Measurements from ENCODE around the gene SLC31A1.
A peak's percentile ranks its signal among the peaks of the same experiment; 100 is the strongest.

Gene SLC31A1

GRCh38 chr9:113210815-113211214 is 10.5 kb upstream of the SLC31A1 start:
- no peak for TF ChIP-seq EZH2phosphoT487 (IDR thresholded peaks at IDR 0.05; ENCODE audit: low read depth)
- TF ChIP-seq CTCF (IDR thresholded peaks at IDR 0.05; ENCODE audit: low read depth, low read length) = no peak
- Histone ChIP-seq H3K27me3 (ENCODE audit: low read depth, low read length) (no peaks in the 10 kb centered on the region), H3K36me3 (replicated peaks; ENCODE audit: low read depth, low read length) (peaks cover 45% of the 10 kb centered on the region), H3K4me3 (ENCODE audit: low read length) (no peak overlapping the region), H3K9ac (ENCODE audit: low read length) (no peak overlapping the region), H3K4me1 (ENCODE audit: low read length) (peaks cover 12% of the 10 kb centered on the region), H2AFZ (ENCODE audit: low read depth, low read length) (no peak overlapping the region), H3K4me2 (ENCODE audit: low read length) (no peak overlapping the region), H3K79me2 (ENCODE audit: low read length) (peaks cover 18% of the 10 kb centered on the region), H3K27ac (ENCODE audit: low read length) (no peak overlapping the region), H3K9me3 (ENCODE audit: insufficient read depth, low read length) (no peaks in the 10 kb centered on the region), H4K20me1 (ENCODE audit: insufficient read depth, low read length) (peaks cover 22% of the 10 kb centered on the region)

GRCh38 chr9:113215132-113215531 is 6.2 kb upstream of the SLC31A1 start:
- Histone ChIP-seq H3K4me3 (ENCODE audit: low read length) (no peak overlapping the region), H3K27ac (ENCODE audit: low read length) (no peak overlapping the region), H3K36me3 (replicated peaks; ENCODE audit: low read depth, low read length) (peaks cover 43% of the 10 kb centered on the region), H3K27me3 (ENCODE audit: low read depth, low read length) (no peaks in the 10 kb centered on the region), H3K4me1 (ENCODE audit: low read length) (peaks cover 16% of the 10 kb centered on the region), H3K4me2 (ENCODE audit: low read length) (no peak overlapping the region), H3K9ac (ENCODE audit: low read length) (no peak overlapping the region), H2AFZ (ENCODE audit: low read depth, low read length) (no peak overlapping the region), H3K79me2 (ENCODE audit: low read length) (peaks cover 49% of the 10 kb centered on the region), H3K9me3 (ENCODE audit: insufficient read depth, low read length) (no peaks in the 10 kb centered on the region), H4K20me1 (ENCODE audit: insufficient read depth, low read length) (peaks cover 41% of the 10 kb centered on the region)
- TF ChIP-seq EZH2phosphoT487 (IDR thresholded peaks at IDR 0.05; ENCODE audit: low read depth) (no peak), CTCF (IDR thresholded peaks at IDR 0.05; ENCODE audit: low read depth, low read length) (no peak)

- Histone ChIP-seq H3K4me2 (ENCODE audit: low read length) (no peak overlapping the region), H3K4me1 (ENCODE audit: low read length) (peaks cover 19% of the 10 kb centered on the region), H3K27me3 (ENCODE audit: low read depth, low read length) (no peaks in the 10 kb centered on the region), H2AFZ (ENCODE audit: low read depth, low read length) (no peak overlapping the region), H3K4me3 (ENCODE audit: low read length) (no peak overlapping the region), H3K27ac (ENCODE audit: low read length) (no peak overlapping the region), H3K79me2 (ENCODE audit: low read length) (peaks cover 58% of the 10 kb centered on the region), H3K9ac (ENCODE audit: low read length) (no peak overlapping the region), H4K20me1 (ENCODE audit: insufficient read depth, low read length) (peaks cover 41% of the 10 kb centered on the region), H3K36me3 (replicated peaks; ENCODE audit: low read depth, low read length) (peaks cover 43% of the 10 kb centered on the region), H3K9me3 (ENCODE audit: insufficient read depth, low read length) (no peaks in the 10 kb centered on the region)
- TF ChIP-seq CTCF (IDR thresholded peaks at IDR 0.05; ENCODE audit: low read depth, low read length) (no peak), EZH2phosphoT487 (IDR thresholded peaks at IDR 0.05; ENCODE audit: low read depth) (no peak)
Measured at GRCh38 chr9:113216406-113216805, 4.9 kb upstream of the SLC31A1 start.

GRCh38 chr9:113219186-113219936 is 2.0 kb upstream of the SLC31A1 start:
- no peaks in the 10 kb centered on the region for H3K9me3 ChIP-seq (ENCODE audit: insufficient read depth, low read length)
- H3K4me1 ChIP-seq (ENCODE audit: low read length) = peaks cover 28% of the 10 kb centered on the region
- H3K36me3 ChIP-seq (replicated peaks; ENCODE audit: low read depth, low read length) = peaks cover 35% of the 10 kb centered on the region
- TF ChIP-seq EZH2phosphoT487 (IDR thresholded peaks at IDR 0.05; ENCODE audit: low read depth) = peak; percentile 61; the same call in 1 of the 2 replicates
- no peak for TF ChIP-seq CTCF (IDR thresholded peaks at IDR 0.05; ENCODE audit: low read depth, low read length)
- peak overlapping the region; percentile 94 for H3K4me2 ChIP-seq (ENCODE audit: low read length)
- H3K4me3 ChIP-seq (ENCODE audit: low read length) = peak overlapping the region; percentile 92
- peak overlapping the region; percentile 61 for H3K9ac ChIP-seq (ENCODE audit: low read length)
- H3K27me3 ChIP-seq (ENCODE audit: low read depth, low read length) = no peaks in the 10 kb centered on the region
- no peak overlapping the region for H2AFZ ChIP-seq (ENCODE audit: low read depth, low read length)
- peak overlapping the region; percentile 96 for H3K27ac ChIP-seq (ENCODE audit: low read length)
- peaks cover 31% of the 10 kb centered on the region for H4K20me1 ChIP-seq (ENCODE audit: insufficient read depth, low read length)
- H3K79me2 ChIP-seq (ENCODE audit: low read length) = peaks cover 67% of the 10 kb centered on the region

All from OCI-LY3 (cell line).